ENCODE results near the gene MTX1.

DNA sequence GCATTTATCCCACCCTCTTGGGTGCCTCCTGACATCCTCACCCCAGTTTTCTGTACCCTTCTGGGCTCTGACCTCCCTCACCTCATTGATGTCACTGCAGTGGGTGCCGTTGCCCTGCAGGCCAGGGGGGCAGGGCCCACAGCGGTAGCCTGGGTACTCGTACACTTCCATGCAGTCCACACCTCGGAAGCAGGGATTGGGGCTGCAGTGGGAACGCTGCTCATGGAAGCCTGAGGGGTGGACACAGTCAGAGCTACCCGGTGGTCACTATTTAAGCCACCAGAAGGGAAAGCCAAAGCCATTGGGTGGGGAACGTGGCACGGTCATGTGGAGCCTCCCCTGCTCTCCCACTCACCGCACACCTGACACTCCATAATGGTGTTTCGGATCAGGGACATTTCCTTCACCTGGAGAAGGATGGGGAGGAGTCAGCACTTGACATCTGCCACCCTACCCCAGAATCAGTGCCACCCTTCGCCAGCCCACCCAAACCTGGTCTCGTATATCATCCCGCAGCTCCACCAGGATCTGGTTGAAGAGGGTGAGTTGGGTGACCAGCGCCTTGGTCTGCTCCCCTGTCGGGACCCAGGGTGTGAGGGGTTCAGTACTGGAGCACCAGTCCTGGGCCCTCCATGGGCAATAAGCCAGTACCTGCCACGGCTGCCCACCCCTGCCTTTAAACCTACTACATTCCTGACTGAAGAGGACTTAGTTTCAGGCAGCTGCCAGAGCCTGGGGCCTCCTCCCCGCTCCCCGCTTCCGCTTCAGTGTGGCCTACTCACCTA lies 5.6 kb upstream of the MTX1 start:
- TF ChIP-seq SPI1 (IDR thresholded peaks at IDR 0.05; ENCODE audit: borderline replicate concordance, low read depth, low read length) (no peak), RFX5 (IDR thresholded peaks at IDR 0.05; ENCODE audit: low read depth, low read length) (no peak), HMGXB4 (CRISPR knock-in tag; IDR thresholded peaks at IDR 0.05) (no peak), YBX1 (IDR thresholded peaks at IDR 0.05) (no peak), STAG1 (CRISPR knock-in tag; IDR thresholded peaks at IDR 0.05; ENCODE audit: borderline replicate concordance) (no peak), ZNF224 (CRISPR knock-in tag; IDR thresholded peaks at IDR 0.05) (no peak), KAT2B (IDR thresholded peaks at IDR 0.05; ENCODE audit: low read depth, low read length) (no peak), MEF2D (tag; conservative IDR thresholded peaks at IDR 0.05; ENCODE audit: low read depth) (no peak), NR0B1 (IDR thresholded peaks at IDR 0.05; ENCODE audit: partially characterized antibody) (no peak), CBX5 (IDR thresholded peaks at IDR 0.05; ENCODE audit: borderline replicate concordance, low read depth) (no peak), FOXA1 (IDR thresholded peaks at IDR 0.05; ENCODE audit: borderline replicate concordance) (no peak), CTCF (IDR thresholded peaks at IDR 0.05 in 2 of 3, conservative IDR thresholded peaks at IDR 0.05 in 1 of 3; ENCODE audit: insufficient read depth in 2 of 3, low read depth in 1 of 3, low read length in 3 of 3) (no peak)
- TF ChIP-seq, protein P1, sequence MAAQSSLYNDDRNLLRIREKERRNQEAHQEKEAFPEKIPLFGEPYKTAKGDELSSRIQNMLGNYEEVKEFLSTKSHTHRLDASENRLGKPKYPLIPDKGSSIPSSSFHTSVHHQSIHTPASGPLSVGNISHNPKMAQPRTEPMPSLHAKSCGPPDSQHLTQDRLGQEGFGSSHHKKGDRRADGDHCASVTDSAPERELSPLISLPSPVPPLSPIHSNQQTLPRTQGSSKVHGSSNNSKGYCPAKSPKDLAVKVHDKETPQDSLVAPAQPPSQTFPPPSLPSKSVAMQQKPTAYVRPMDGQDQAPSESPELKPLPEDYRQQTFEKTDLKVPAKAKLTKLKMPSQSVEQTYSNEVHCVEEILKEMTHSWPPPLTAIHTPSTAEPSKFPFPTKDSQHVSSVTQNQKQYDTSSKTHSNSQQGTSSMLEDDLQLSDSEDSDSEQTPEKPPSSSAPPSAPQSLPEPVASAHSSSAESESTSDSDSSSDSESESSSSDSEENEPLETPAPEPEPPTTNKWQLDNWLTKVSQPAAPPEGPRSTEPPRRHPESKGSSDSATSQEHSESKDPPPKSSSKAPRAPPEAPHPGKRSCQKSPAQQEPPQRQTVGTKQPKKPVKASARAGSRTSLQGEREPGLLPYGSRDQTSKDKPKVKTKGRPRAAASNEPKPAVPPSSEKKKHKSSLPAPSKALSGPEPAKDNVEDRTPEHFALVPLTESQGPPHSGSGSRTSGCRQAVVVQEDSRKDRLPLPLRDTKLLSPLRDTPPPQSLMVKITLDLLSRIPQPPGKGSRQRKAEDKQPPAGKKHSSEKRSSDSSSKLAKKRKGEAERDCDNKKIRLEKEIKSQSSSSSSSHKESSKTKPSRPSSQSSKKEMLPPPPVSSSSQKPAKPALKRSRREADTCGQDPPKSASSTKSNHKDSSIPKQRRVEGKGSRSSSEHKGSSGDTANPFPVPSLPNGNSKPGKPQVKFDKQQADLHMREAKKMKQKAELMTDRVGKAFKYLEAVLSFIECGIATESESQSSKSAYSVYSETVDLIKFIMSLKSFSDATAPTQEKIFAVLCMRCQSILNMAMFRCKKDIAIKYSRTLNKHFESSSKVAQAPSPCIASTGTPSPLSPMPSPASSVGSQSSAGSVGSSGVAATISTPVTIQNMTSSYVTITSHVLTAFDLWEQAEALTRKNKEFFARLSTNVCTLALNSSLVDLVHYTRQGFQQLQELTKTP (IDR thresholded peaks at IDR 0.05; ENCODE audit: low read depth in 1 of 2, partially characterized antibody in 2 of 2) = no peak

Data from K562 (cell line).